Muscle layer of duodenum (tissue), 2 donors: ENCODE results near the gene PRDX5.

Source experiments
- H3K27ac ChIP-seq: one replicate; pipeline ENCODE4 v1.7.0; 2013; ENCODE audit warnings: mild to moderate bottlenecking, low read length
- H3K27me3 ChIP-seq: one replicate; pipeline ENCODE4 v1.7.0; 2013; ENCODE audit warnings: low read depth, mild to moderate bottlenecking, control low read depth, low read length
- H3K36me3 ChIP-seq, 2 donors: one replicate each; pipeline ENCODE4 v1.7.0; 2013; ENCODE audit warnings: low read length in 2 of 2, control low read depth in 1 of 2, mild to moderate bottlenecking in 1 of 2; ENCODE audit not compliant: insufficient read depth in 2 of 2, control insufficient read depth in 1 of 2
- H3K4me1 ChIP-seq, 2 donors: one replicate each; pipeline ENCODE4 v1.7.0; 2013; ENCODE audit warnings: low read length in 2 of 2, mild to moderate bottlenecking in 2 of 2, control low read depth in 1 of 2, moderate library complexity in 1 of 2; ENCODE audit not compliant: insufficient read depth in 2 of 2, control insufficient read depth in 1 of 2
- H3K4me3 ChIP-seq, 2 donors: one replicate each; pipeline ENCODE4 v1.7.0; 2013; ENCODE audit warnings: low read length in 2 of 2, low read depth in 1 of 2, mild to moderate bottlenecking in 1 of 2
- H3K9me3 ChIP-seq, 2 donors: one replicate each; pipeline ENCODE4 v1.7.0; 2013; ENCODE audit warnings: low read length in 2 of 2, control low read depth in 1 of 2, mild to moderate bottlenecking in 1 of 2; ENCODE audit not compliant: control insufficient read depth in 1 of 2
- donor health status: healthy.

Gene PRDX5

DNA sequence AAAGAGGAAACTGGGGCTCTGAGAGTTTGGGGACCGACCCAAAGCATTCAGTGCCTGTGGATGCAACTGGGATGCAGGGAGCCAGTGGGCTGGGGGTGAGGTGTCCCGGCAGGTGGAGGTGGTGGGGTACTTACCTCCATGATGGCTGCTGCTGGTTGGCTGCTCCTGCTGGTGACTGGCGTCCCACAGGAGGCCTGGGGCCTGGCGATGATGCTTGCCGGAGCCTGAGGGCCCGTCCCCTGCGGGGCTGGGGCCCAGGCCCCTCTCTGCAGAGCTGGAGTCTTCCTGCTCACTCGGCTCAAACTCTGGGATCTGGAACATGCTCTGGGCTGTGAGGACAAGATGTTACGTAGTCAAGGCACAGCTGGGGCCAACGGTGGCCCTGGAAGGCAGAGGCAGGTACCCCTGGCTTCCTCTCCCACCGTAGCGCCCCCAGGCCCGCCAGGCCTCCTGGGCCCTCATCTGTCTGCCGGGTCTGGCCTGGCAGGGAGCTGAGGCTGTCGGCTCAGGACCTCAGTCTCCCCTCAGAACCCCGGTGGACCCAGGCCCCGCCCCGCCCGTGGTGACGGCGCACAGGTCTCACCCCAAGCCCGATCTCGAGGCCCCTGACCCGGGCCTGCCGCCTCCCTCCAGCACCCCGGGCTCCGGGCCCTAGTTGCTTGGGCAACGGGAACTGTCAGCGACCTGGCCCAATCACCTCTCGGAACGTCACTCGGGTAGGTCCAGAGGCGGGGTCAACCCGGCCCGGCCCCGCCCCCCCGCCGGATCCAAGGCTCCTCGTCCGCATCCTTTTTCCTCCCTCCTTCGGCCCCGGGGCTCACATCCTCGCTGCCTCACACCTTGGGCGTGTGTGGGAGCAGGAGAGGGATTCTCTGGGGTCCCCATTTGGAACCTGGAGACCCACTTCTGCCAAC is 33.6 kb upstream of the PRDX5 start, which contains the start of gene BAD:
Gene BAD (minus strand): TSS at position 618 of the 914 bp plus-strand sequence. CDS start 297 bp downstream, at position 321.
- Histone ChIP-seq H3K27me3 (no peaks in the 10 kb centered on the region), H3K4me3 (peak within 1 kb of the TSS; percentile 90 to 95), H3K36me3 (peaks cover 0 to 7% of the 10 kb centered on the region in 2 donors), H3K27ac (peak within 1 kb of the TSS; percentile 91), H3K9me3 (no peaks in the 10 kb centered on the region), H3K4me1 (peaks cover 4 to 26% of the 10 kb centered on the region in 2 donors)

DNA sequence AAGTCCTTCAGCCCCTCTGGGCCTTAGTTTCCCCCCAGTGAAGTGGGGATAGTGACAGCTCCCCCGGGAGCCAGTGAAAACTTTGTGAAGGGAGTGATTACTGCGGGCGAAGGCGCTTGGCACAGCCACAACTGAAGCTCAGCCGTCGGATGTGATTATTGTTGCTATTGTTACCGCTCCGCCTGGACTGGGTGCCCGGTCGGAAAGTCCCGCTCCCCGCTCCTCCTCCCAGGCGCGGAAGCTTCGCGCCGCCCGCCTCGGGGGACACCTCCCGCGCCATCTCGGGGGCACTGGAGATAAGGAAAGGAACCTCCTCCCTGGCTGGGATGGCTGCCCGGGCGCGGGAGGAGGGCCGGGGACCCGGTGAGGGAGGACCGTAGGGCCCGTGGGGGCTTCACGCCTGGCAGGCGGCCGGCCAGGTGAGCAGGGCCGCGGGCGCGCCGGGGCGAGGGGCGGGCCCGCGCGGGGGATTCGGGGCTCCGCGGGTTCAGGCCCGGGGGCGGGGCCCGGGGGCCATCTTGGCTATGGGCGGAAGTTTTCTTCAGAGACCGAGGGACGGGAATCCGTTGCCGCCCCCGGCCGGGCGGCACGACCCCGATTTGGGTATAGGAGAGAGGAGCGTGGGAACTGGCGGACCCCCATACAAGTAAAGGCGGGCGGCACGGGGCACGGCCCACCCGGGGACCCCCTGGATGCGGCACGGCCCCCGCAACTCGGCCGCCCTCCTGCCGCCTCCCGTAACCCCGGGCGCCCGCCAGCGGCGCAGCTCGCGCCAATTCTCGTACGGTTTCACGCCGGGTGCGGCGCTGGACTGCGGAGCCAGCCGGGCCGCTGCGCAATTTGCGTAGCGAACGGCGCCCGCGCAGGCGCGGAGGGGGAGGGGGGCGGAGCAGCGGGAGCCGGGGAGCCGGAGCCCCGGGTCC is 32.7 kb upstream of the PRDX5 start, which contains the start of gene GPR137:
Gene GPR137 (plus strand): TSS at position 887 of the 923 bp plus-strand sequence. CDS start 677 bp downstream, outside the sequence.
- H3K36me3 ChIP-seq = peaks cover 0 to 7% of the 10 kb centered on the region in 2 donors
- peaks cover 3% of the 10 kb centered on the region for H3K27me3 ChIP-seq
- H3K4me1 ChIP-seq = peaks cover 4 to 26% of the 10 kb centered on the region in 2 donors
- peak within 1 kb of the TSS; percentile 90 to 95 for H3K4me3 ChIP-seq
- H3K27ac ChIP-seq = peak within 1 kb of the TSS; percentile 91
- no peaks in the 10 kb centered on the region for H3K9me3 ChIP-seq

DNA sequence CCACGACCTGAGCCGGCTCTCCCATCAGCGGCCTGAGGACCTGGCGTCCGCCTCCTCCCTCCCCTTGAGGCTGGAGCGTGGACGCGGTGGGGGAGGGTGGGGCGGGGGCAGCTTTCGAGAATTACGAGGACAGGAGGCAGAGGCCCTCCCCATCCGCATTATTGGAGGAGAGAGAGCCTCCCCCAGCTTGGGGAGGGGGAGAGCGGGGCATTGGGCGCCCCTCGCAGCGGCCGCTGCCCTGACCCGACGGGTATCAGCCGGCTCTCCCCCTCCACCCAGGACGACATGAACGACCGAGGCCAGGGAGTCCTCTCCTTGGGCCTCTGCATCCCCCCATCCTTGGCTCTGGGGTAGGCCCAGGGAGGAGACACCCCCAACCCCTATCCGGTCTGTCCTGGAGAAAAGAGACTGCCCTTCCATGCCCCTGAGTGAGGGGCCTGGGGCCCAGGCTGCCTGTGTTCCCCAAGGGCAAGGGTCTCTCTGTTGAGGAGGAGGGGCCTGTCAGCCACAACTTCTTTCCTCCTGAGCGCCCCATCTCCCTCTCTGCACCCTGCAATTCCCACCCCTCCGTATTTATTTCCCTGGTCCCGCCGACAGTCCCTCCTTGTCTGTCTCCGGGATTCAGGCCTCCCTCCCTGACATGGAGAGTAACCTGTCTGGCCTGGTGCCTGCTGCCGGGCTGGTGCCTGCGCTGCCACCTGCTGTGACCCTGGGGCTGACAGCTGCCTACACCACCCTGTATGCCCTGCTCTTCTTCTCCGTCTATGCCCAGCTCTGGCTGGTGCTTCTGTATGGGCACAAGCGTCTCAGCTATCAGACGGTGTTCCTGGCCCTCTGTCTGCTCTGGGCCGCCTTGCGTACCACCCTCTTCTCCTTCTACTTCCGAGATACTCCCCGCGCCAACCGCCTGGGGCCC is 31.8 kb upstream of the PRDX5 start:
- H3K27me3 ChIP-seq = peaks cover 12% of the 10 kb centered on the region
- no peaks in the 10 kb centered on the region for H3K9me3 ChIP-seq
- H3K4me3 ChIP-seq = peak overlapping the region; percentile 48 to 95
- peaks cover 4 to 26% of the 10 kb centered on the region in 2 donors for H3K4me1 ChIP-seq
- H3K27ac ChIP-seq = no peak overlapping the region
- H3K36me3 ChIP-seq = peaks cover 0 to 7% of the 10 kb centered on the region in 2 donors

DNA sequence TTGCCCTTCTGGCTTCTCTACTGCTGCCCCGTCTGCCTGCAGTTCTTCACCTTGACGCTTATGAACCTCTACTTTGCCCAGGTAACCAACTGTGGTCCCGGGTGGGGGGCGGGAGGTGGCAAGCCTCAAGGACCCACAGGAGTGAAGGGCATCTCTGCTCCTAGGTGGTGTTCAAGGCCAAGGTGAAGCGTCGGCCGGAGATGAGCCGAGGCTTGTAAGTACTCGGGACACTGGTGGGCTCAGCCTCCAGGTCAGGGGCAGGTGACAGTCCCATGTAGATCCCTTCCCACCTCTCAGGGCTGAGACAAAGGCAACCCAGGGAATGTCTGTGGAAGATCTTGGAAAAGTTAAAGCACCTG is 31.1 kb upstream of the PRDX5 start:
- Histone ChIP-seq H3K27me3 (peaks cover 14% of the 10 kb centered on the region), H3K4me1 (peaks cover 4 to 32% of the 10 kb centered on the region in 2 donors), H3K9me3 (no peaks in the 10 kb centered on the region), H3K27ac (no peak overlapping the region), H3K4me3 (no peak overlapping the region), H3K36me3 (peaks cover 0 to 7% of the 10 kb centered on the region in 2 donors)

DNA sequence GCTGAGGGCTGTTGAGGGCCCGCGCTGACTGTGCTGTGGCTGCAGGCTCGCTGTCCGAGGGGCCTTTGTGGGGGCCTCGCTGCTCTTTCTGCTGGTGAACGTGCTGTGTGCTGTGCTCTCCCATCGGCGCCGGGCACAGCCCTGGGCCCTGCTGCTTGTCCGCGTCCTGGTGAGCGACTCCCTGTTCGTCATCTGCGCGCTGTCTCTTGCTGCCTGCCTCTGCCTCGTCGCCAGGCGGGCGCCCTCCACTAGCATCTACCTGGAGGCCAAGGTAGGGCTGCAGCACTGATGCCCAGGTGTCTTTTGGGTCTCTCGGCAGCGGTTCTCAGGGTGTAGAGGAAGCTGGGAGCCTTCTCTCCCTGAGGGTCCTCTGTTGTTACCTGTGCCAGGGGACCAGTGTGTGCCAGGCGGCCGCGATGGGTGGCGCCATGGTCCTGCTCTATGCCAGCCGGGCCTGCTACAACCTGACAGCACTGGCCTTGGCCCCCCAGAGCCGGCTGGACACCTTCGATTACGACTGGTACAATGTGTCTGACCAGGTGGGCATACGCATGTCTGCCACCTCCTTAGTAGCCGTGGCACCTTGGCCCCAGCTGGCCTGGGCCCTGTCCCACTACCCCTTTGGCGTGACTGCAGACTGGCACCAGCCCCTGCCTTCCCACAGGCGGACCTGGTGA is 30.1 kb upstream of the PRDX5 start:
- no peak overlapping the region for H3K4me3 ChIP-seq
- H3K4me1 ChIP-seq = peaks cover 4 to 42% of the 10 kb centered on the region in 2 donors
- no peak overlapping the region for H3K27ac ChIP-seq
- no peaks in the 10 kb centered on the region for H3K36me3 ChIP-seq
- no peaks in the 10 kb centered on the region for H3K9me3 ChIP-seq
- peaks cover 22% of the 10 kb centered on the region for H3K27me3 ChIP-seq

DNA sequence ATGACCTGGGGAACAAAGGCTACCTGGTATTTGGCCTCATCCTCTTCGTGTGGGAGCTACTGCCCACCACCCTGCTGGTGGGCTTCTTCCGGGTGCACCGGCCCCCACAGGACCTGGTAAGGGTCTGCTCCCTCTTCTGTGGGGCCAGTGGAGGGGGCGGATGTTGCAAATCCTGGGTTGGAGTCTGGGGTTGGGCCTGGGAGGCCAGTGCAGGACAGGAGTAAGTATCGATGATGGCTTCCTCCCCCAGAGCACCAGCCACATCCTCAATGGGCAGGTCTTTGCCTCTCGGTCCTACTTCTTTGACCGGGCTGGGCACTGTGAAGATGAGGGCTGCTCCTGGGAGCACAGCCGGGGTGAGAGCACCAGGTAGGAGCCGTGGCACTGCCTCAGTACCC is 29.6 kb upstream of the PRDX5 start:
- H3K4me3 ChIP-seq = no peak overlapping the region
- H3K27me3 ChIP-seq = peaks cover 26% of the 10 kb centered on the region
- peaks cover 4 to 36% of the 10 kb centered on the region in 2 donors for H3K4me1 ChIP-seq
- no peak overlapping the region for H3K27ac ChIP-seq
- no peaks in the 10 kb centered on the region for H3K36me3 ChIP-seq
- H3K9me3 ChIP-seq = no peaks in the 10 kb centered on the region

DNA sequence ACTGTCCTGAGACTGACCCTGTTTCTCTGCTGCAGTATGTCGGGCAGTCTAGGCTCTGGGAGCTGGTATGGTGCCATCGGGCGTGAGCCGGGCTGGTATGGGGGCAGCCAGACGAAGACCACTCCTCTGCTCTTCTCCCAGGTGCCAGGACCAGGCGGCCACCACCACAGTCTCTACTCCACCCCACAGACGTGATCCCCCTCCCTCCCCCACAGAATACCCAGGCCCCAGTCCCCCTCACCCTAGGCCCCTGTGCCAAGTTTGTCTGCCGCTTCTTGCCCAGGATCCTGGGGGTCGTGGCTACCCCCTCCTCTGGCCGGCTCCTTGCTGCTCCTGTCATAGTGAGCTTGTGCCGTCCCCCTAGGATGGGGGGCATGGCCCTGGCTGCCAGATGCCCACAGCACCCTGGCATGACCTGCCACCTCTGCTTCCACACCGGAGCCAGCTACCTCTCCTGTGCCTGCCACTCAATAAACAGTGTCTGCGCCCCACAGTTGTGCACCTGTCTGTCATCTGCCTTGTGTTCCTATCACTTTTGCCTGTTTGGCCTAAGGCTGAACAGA is 28.8 kb upstream of the PRDX5 start:
- H3K4me3 ChIP-seq = no peak overlapping the region
- H3K9me3 ChIP-seq = no peaks in the 10 kb centered on the region
- peaks cover 31% of the 10 kb centered on the region for H3K27me3 ChIP-seq
- no peaks in the 10 kb centered on the region for H3K36me3 ChIP-seq
- H3K27ac ChIP-seq = no peak overlapping the region
- peaks cover under 1 to 29% of the 10 kb centered on the region in 2 donors for H3K4me1 ChIP-seq

DNA sequence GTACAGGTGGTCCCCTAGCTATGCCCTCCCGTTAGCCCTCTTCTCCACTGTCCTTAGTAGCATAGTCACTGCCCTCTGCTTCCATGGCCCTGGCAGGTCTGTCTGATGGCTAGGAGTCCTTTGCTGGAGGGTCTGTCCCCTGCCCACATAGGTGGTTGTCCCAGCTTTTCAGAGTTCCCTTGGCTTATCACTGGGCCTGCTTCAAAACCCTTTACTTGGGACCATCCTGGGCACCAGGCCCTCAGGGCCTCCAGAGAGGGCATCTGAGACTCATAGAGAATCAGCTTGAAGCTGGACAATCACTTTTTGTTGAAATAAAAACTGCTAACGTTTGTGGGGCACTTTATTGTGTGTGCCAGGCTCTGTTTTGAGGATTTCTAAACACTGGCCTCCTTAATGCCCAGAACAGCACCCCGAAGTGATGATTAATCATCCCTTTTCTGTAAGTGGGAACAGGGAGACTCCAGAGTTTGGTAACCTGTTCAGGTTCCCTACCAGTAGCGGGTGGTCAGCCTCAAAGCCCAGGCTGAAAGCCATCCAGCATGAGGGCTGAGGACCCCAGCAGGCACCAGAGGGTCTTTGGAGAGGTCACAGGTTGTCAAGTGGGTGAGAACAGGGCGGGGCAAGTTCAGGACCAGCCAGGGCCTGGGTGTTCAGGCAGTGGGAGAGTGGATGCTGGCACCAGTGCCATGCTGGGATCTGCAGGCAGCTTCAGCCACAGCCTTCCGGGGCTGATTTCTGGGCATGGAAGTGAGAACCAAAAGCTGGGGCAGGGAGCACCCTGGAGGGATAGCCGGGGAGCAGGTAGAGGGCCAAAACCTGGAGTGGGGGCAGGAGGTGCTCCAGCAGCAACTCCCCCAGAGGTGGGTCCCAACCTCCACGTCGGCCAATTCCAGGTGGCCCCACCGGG is 27.3 kb upstream of the PRDX5 start:
- no peak overlapping the region for H3K4me3 ChIP-seq
- peaks cover 0 to 26% of the 10 kb centered on the region in 2 donors for H3K4me1 ChIP-seq
- no peaks in the 10 kb centered on the region for H3K36me3 ChIP-seq
- H3K27ac ChIP-seq = no peak overlapping the region
- no peaks in the 10 kb centered on the region for H3K9me3 ChIP-seq
- peaks cover 38% of the 10 kb centered on the region for H3K27me3 ChIP-seq

DNA sequence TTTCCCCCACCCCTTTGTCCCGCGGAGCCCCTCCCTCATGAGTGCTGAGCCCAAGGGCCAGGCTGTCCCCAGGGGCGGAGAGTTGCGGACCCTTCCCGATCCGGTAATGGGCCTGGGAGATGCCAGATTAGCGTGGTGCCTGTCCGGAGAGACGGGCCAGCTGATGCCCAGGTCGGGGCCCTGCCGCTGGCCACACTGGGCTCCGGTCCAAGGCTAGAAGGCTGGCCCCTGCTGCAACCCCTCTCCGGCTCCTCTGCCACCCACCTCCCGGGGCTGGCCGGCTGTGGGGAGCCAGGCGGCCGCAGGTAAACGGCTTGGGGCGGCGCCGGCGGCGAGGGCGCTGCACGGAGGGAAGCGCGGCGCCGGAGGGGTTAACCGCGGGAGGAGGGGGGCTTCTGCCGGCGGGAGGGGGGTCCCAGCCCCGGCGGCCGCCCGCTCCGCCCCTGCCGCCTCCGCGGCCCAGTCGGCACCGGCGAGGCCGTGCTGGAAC is 26.6 kb upstream of the PRDX5 start, which contains the start of gene KCNK4:
Gene KCNK4 (plus strand): TSS at position 41 of the 490 bp plus-strand sequence. CDS start 1,717 bp downstream, outside the sequence.
- Histone ChIP-seq H3K27me3 (peaks cover 44% of the 10 kb centered on the region), H3K36me3 (no peaks in the 10 kb centered on the region)

More for the DNA sequence above, 26.6 kb upstream of the PRDX5 start, which contains the start of gene KCNK4:
- Histone ChIP-seq H3K9me3 (no peaks in the 10 kb centered on the region), H3K4me3 (peak within 1 kb of the TSS in 1 of 2 donors; percentile 53), H3K4me1 (peaks cover 0 to 20% of the 10 kb centered on the region in 2 donors), H3K27ac (no peak within 1 kb of the TSS)
